ENCODE data around the gene ROBO1.
"Not testable (repeated sequence)": the region's sequence is repeated elsewhere in the genome, so short reads cannot be mapped to it uniquely, and the experiment has no call there.

The ROBO1 gene

GRCh38 chr3:79767905-79768267, at the start of gene ROBO1:
ROBO1 (minus strand) TSS chr3:79767998.
- DNase-seq (ENCODE audit: low spot score): no peak

GRCh38 chr3:79817224-79817623, 49.4 kb upstream of the ROBO1 start:
- DNase-seq (ENCODE audit: low spot score): no peak

GRCh38 chr3:79815478-79815877, 47.7 kb upstream of the ROBO1 start:
- no peak for DNase-seq (ENCODE audit: low spot score)

GRCh38 chr3:79810581-79810980, 42.8 kb upstream of the ROBO1 start:
- DNase-seq (ENCODE audit: low spot score): no peak

GRCh38 chr3:79810092-79810491, 42.3 kb upstream of the ROBO1 start:
- DNase-seq (ENCODE audit: low spot score): no peak

- DNase-seq (ENCODE audit: low spot score): no peak
Measured at GRCh38 chr3:79809106-79809505, 41.3 kb upstream of the ROBO1 start.

GRCh38 chr3:79808515-79808914, 40.7 kb upstream of the ROBO1 start:
- DNase-seq (ENCODE audit: low spot score): no peak

- not testable (repeated sequence) for DNase-seq (ENCODE audit: low spot score)
Measured at GRCh38 chr3:79790177-79790576, 22.4 kb upstream of the ROBO1 start.

- DNase-seq (ENCODE audit: low spot score): no peak
Measured at GRCh38 chr3:79773291-79773690, 5.5 kb upstream of the ROBO1 start.

GRCh38 chr3:79769229-79769628, 1.4 kb upstream of the ROBO1 start:
- DNase-seq (ENCODE audit: low spot score): no peak

GRCh38 chr3:79767194-79767904, 449 bp downstream of the ROBO1 start:
- no peak for DNase-seq (ENCODE audit: low spot score)

GRCh38 chr3:79766496-79767193, 1.2 kb downstream of the ROBO1 start:
- DNase-seq (ENCODE audit: low spot score): no peak

GRCh38 chr3:79765911-79766310, 1.9 kb downstream of the ROBO1 start:
- no peak for DNase-seq (ENCODE audit: low spot score)

GRCh38 chr3:79761441-79761840, 6.4 kb downstream of the ROBO1 start:
- DNase-seq (ENCODE audit: low spot score): no peak

- no peak for DNase-seq (ENCODE audit: low spot score)
Measured at GRCh38 chr3:79751703-79752102, 16.1 kb downstream of the ROBO1 start.

GRCh38 chr3:79737530-79737929, 30.3 kb downstream of the ROBO1 start:
- DNase-seq (ENCODE audit: low spot score): no peak

- no peak for DNase-seq (ENCODE audit: low spot score)
Measured at GRCh38 chr3:79729096-79729495, 38.7 kb downstream of the ROBO1 start.

GRCh38 chr3:79726786-79727185, 41.0 kb downstream of the ROBO1 start:
- no peak for DNase-seq (ENCODE audit: low spot score)

- DNase-seq (ENCODE audit: low spot score): no peak
Measured at GRCh38 chr3:79724206-79724605, 43.6 kb downstream of the ROBO1 start.

GRCh38 chr3:79690072-79690471, 77.7 kb downstream of the ROBO1 start:
- DNase-seq (ENCODE audit: low spot score): no peak

GRCh38 chr3:79685108-79685507, 82.7 kb downstream of the ROBO1 start:
- DNase-seq (ENCODE audit: low spot score): no peak

- DNase-seq (ENCODE audit: low spot score): no peak
Measured at GRCh38 chr3:79684041-79684440, 83.8 kb downstream of the ROBO1 start.

GRCh38 chr3:79672731-79673130, 95.1 kb downstream of the ROBO1 start:
- no peak for DNase-seq (ENCODE audit: low spot score)

GRCh38 chr3:79672075-79672474, 95.7 kb downstream of the ROBO1 start:
- DNase-seq (ENCODE audit: low spot score): no peak
